ENCODE measurements around the gene CRABP2.

GRCh38 chr1:156664046-156664766, 41.2 kb downstream of the CRABP2 start:
- TF ChIP-seq POLR2AphosphoS5 (IDR thresholded peaks at IDR 0.05; ENCODE audit: low read depth, low read length) (no peak), REST (IDR thresholded peaks at IDR 0.05; ENCODE audit: insufficient read depth in 1 of 2, low read depth in 2 of 2, low read length in 2 of 2) (no peak), TAF1 (IDR thresholded peaks at IDR 0.05; ENCODE audit: borderline replicate concordance, insufficient read depth, low read length) (no peak), SIN3A (IDR thresholded peaks at IDR 0.05; ENCODE audit: borderline replicate concordance, insufficient read depth, low read length) (no peak)
